AG09319 (cell line): ENCODE results near the gene FGF4.

ENCODE experiments used
- DNase-seq: peaks from one replicate; pipeline ENCODE4 v3.0.0-alpha.2; 2010; ENCODE audit warnings: low read depth; ENCODE audit errors: extremely low read depth
- TF ChIP-seq, protein P1 (sequence below): IDR thresholded peaks from 2 replicates; pipeline ENCODE4 v1.5.1; 2011; ENCODE audit warnings: low read depth, mild to moderate bottlenecking, inconsistent platforms, low read length, moderate library complexity

Gene FGF4

DNA sequence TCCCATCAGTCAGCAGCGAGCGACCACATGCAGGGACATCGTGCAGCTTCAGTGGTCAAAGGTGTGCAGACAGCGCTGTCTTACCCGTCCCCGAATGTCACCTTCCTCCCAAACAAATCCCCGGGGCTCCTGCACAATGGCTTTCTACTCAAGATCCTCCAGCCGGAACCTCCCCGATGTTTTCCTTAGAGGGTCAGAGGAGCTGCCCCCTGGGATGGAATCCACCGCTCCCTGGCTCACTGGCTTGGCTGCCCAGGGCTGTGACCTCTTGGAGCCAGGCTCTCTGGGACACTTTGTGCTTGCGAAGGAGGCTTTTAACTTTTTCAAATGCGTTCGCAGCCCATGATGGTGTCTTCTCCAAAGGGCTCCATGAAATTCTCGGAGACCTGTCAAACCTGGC is 54.0 kb downstream of the FGF4 start:
- TF ChIP-seq, protein P1, sequence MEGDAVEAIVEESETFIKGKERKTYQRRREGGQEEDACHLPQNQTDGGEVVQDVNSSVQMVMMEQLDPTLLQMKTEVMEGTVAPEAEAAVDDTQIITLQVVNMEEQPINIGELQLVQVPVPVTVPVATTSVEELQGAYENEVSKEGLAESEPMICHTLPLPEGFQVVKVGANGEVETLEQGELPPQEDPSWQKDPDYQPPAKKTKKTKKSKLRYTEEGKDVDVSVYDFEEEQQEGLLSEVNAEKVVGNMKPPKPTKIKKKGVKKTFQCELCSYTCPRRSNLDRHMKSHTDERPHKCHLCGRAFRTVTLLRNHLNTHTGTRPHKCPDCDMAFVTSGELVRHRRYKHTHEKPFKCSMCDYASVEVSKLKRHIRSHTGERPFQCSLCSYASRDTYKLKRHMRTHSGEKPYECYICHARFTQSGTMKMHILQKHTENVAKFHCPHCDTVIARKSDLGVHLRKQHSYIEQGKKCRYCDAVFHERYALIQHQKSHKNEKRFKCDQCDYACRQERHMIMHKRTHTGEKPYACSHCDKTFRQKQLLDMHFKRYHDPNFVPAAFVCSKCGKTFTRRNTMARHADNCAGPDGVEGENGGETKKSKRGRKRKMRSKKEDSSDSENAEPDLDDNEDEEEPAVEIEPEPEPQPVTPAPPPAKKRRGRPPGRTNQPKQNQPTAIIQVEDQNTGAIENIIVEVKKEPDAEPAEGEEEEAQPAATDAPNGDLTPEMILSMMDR, result no peak
- DNase-seq, result no peak
